Panc1 (cell line): ENCODE results near the gene LHPP.

Source experiments
- POLR2AphosphoS5 ChIP-seq: IDR thresholded peaks from 2 replicates; pipeline ENCODE4 v1.6.1; 2012; ENCODE audit warnings: mild to moderate bottlenecking, low read depth, low read length, moderate library complexity
- REST ChIP-seq, 2 experiments: IDR thresholded peaks; 2 replicates each; pipeline ENCODE4 v1.6.1; 2011 to 2012; ENCODE audit warnings: low read depth in 2 of 2, control low read depth in 1 of 2, low read length in 1 of 2, mild to moderate bottlenecking in 1 of 2, moderate library complexity in 1 of 2; ENCODE audit not compliant: insufficient read depth in 1 of 2
- SIN3A ChIP-seq: IDR thresholded peaks from 2 replicates; pipeline ENCODE4 v1.6.1; 2012; ENCODE audit warnings: low read depth, mild to moderate bottlenecking, low read length, moderate library complexity, borderline replicate concordance; ENCODE audit not compliant: insufficient read depth
- TF ChIP-seq, protein P1 (sequence below): fragments of 450-650 bp; IDR thresholded peaks from 2 replicates; pipeline ENCODE4 v1.5.1; 2017; ENCODE audit warnings: mild to moderate bottlenecking

DNA sequence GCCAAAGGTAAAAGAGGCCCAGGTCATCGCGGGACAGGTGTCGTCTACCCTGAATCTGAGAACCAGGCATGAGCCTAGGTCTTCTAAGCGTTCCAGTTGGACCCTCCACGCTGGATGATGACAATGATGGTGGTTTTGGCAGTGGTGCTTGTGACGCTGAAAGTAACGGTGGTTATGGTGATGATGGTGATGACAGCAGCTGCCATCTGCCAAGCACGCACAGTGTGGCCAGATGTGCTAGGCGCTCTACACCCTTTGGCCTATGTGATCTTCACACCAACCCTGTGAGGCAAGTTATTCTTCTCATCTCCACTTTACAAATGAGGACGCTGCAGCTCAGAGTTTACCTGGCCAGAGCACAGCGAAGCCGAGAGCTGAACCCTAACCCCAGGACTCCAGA is 188.6 kb downstream of the LHPP start:
- TF ChIP-seq, protein P1, sequence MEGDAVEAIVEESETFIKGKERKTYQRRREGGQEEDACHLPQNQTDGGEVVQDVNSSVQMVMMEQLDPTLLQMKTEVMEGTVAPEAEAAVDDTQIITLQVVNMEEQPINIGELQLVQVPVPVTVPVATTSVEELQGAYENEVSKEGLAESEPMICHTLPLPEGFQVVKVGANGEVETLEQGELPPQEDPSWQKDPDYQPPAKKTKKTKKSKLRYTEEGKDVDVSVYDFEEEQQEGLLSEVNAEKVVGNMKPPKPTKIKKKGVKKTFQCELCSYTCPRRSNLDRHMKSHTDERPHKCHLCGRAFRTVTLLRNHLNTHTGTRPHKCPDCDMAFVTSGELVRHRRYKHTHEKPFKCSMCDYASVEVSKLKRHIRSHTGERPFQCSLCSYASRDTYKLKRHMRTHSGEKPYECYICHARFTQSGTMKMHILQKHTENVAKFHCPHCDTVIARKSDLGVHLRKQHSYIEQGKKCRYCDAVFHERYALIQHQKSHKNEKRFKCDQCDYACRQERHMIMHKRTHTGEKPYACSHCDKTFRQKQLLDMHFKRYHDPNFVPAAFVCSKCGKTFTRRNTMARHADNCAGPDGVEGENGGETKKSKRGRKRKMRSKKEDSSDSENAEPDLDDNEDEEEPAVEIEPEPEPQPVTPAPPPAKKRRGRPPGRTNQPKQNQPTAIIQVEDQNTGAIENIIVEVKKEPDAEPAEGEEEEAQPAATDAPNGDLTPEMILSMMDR: no peak
- TF ChIP-seq POLR2AphosphoS5: no peak
- no peak for TF ChIP-seq REST (IDR thresholded peaks at IDR 0.05; ENCODE audit: insufficient read depth in 1 of 2, low read depth in 2 of 2, low read length in 1 of 2)
- no peak for TF ChIP-seq SIN3A
